Measurements from ENCODE around the gene MPRIP.
"Not testable (repeated sequence)": the region's sequence is repeated elsewhere in the genome, so short reads cannot be mapped to it uniquely, and the experiment has no call there.

Gene MPRIP

GRCh38 chr17:17180141-17180603 lies 137.9 kb downstream of the MPRIP start:
- no peak for DNase-seq (ENCODE audit: low read depth)
- H3K4me3 ChIP-seq (ENCODE audit: low read length): no peak overlapping the region
- TF ChIP-seq, protein P1, sequence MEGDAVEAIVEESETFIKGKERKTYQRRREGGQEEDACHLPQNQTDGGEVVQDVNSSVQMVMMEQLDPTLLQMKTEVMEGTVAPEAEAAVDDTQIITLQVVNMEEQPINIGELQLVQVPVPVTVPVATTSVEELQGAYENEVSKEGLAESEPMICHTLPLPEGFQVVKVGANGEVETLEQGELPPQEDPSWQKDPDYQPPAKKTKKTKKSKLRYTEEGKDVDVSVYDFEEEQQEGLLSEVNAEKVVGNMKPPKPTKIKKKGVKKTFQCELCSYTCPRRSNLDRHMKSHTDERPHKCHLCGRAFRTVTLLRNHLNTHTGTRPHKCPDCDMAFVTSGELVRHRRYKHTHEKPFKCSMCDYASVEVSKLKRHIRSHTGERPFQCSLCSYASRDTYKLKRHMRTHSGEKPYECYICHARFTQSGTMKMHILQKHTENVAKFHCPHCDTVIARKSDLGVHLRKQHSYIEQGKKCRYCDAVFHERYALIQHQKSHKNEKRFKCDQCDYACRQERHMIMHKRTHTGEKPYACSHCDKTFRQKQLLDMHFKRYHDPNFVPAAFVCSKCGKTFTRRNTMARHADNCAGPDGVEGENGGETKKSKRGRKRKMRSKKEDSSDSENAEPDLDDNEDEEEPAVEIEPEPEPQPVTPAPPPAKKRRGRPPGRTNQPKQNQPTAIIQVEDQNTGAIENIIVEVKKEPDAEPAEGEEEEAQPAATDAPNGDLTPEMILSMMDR (conservative IDR thresholded peaks at IDR 0.05; ENCODE audit: low read length): no peak

DNA sequence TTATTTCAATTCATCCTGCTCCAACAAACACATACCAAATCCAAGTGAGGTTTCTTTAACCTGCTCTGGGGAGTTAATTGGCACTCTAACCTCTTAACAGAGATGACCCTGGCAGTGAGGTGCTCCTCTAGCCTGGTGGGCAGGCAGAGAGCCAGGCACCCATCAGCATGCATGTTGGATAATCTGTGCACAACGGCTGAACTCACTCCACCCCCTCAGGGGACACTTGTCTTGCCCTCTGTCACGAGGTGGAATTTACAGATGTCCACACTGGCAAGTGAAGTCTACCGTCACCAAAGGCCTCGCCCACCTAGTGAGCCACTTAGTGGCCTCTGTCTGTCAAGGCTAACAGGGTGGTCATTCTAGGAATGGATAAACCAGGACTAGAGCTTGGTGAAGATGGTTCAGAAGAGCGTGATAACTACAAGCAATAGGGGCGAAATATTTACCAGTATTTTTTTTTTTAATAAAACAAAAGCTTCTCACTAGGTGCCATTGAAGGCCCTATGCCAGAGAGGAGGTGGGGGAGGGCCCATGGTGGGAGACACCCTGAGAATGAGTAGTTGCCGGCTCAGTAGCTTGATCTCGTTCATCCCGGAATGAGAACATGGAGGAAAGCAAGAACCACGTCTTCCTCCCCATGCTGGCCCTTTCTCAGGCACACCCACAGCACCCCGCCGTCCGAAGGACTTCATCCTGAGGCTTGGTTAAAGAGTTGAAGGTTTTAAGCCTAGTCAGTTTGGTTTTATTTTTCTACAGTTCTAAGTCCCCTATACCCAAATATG lies 138.7 kb downstream of the MPRIP start:
- TF ChIP-seq, protein P1 (conservative IDR thresholded peaks at IDR 0.05; ENCODE audit: low read length): no peak
- H3K4me3 ChIP-seq (ENCODE audit: low read length): no peak overlapping the region
- no peak for DNase-seq (ENCODE audit: low read depth)

GRCh38 chr17:17181666-17182597 lies 139.7 kb downstream of the MPRIP start:
- no peak for DNase-seq (ENCODE audit: low read depth)
- no peak overlapping the region for H3K4me3 ChIP-seq (ENCODE audit: low read length)
- TF ChIP-seq, protein P1 (conservative IDR thresholded peaks at IDR 0.05; ENCODE audit: low read length): no peak

GRCh38 chr17:17182598-17183136 lies 140.4 kb downstream of the MPRIP start:
- H3K4me3 ChIP-seq (ENCODE audit: low read length): no peak overlapping the region
- DNase-seq (ENCODE audit: low read depth): no peak
- TF ChIP-seq, protein P1 (conservative IDR thresholded peaks at IDR 0.05; ENCODE audit: low read length): no peak

DNA sequence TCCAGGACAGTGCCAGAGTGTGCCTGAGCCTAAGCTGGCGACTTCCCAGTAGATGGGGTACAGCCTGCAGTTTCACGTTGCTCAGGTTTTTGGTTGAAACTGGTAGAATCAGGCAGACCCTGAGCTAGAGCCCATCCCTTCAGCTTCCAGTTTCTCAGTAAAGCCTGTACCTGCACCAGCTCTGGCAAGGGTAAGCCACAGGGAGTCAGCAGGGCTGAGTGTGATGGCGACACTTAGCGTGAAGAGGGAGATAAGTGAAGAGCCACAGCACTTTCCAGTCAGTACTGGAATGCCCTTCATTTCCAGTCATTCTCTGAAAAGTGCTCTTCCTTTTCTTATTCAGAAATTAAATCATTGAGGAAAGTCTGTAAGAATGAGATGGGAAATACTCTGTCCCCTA lies 141.5 kb downstream of the MPRIP start:
- DNase-seq (ENCODE audit: low read depth): no peak
- TF ChIP-seq, protein P1 (conservative IDR thresholded peaks at IDR 0.05; ENCODE audit: low read length): no peak
- H3K4me3 ChIP-seq (ENCODE audit: low read length): no peak overlapping the region

- DNase-seq (ENCODE audit: low read depth); H3K4me3 ChIP-seq (ENCODE audit: low read length): not testable (repeated sequence)
These were observed 142.9 kb downstream of the MPRIP start for GRCh38 chr17:17184985-17185757.

DNA sequence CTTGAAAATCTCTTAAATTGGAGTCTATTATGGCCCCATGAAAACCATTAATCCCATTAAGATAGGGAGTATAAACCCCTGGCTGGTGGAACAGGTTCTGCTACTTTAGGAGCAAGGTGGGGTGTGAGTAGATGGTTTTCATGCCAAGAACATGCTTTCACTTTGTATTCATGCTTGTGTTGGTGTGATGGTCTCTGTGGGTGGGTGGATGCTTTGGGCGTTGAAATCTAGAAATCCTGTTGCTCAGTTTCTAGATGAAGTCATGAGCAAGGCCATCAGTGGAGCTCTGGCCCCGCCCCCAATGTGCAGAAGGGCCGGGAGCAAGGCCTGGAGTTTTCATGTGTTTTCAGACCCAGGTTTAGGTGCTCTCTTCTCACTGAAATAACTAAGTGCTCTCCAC lies 143.8 kb downstream of the MPRIP start:
- TF ChIP-seq, protein P1 (conservative IDR thresholded peaks at IDR 0.05; ENCODE audit: low read length): no peak
- DNase-seq (ENCODE audit: low read depth): no peak
- no peak overlapping the region for H3K4me3 ChIP-seq (ENCODE audit: low read length)

Data from AG10803 (cell line).